WTC11 (cell line): ENCODE measurements around the gene LFNG. TPM values are rescaled to one million over a fixed set of nuclear protein-coding genes. Genes with fewer than 3 reads are reported as not detected.

ENCODE experiments used
- ATAC-seq: fragments of 200-7000 bp; cut with Tn5 transposase; 2 replicates; pipeline ENCODE4 v1.10.0; 2021; ENCODE audit warnings: mild to moderate bottlenecking, moderate library complexity
- CTCF ChIA-PET: fragments of 300-600 bp; sonication (Branson Sonifier 250); formaldehyde crosslinking; loops from one replicate; lab custom pipeline; 2021; ENCODE audit warnings: antibody characterized with exemption; lab: Charles Lee
- POLR2A ChIA-PET: fragments of 350-600 bp; sonication (Branson Sonifier 250); formaldehyde crosslinking; loops from one replicate; lab custom pipeline; 2021; ENCODE audit warnings: antibody characterized with exemption; lab: Charles Lee
- DNase-seq: peaks from one replicate; pipeline ENCODE4 v3.0.0; 2021; ENCODE audit warnings: low spot score
- H3K27ac Mint-ChIP-seq: 2 replicates; pipeline ENCODE4 v1.8.0; 2021; ENCODE audit warnings: mixed read lengths
- H3K27me3 Mint-ChIP-seq: 2 replicates; pipeline ENCODE4 v1.8.0; 2021; ENCODE audit warnings: low read depth, mild to moderate bottlenecking, moderate library complexity, mixed read lengths
- H3K36me3 Mint-ChIP-seq: 2 replicates; pipeline ENCODE4 v1.8.0; 2021; ENCODE audit warnings: mixed read lengths
- H3K4me1 Mint-ChIP-seq: 2 replicates; pipeline ENCODE4 v1.8.0; 2022; ENCODE audit warnings: mixed read lengths
- H3K4me3 Mint-ChIP-seq: 2 replicates; pipeline ENCODE4 v1.8.0; 2021; ENCODE audit warnings: mild to moderate bottlenecking, moderate library complexity, mixed read lengths
- H3K9me3 Mint-ChIP-seq: 2 replicates; pipeline ENCODE4 v1.8.0; 2021; ENCODE audit warnings: mixed read lengths
- CBFB ChIP-seq: sonication (generic); formaldehyde crosslinking; IDR thresholded peaks from 2 replicates; pipeline ENCODE4 v1.8.1; 2022; ENCODE audit warnings: mild to moderate bottlenecking, low read depth, missing genetic modification reagents
- ETV6 ChIP-seq: sonication (generic); formaldehyde crosslinking; IDR thresholded peaks from 2 replicates; pipeline ENCODE4 v1.8.1; 2022; ENCODE audit warnings: mild to moderate bottlenecking, missing genetic modification reagents
- GTF2I ChIP-seq: fragments of 250-450 bp; sonication (Bioruptor Pico); conservative IDR thresholded peaks from 2 replicates; pipeline ENCODE4 v1.4.0; 2021; ENCODE audit warnings: mild to moderate bottlenecking
- JUN ChIP-seq: sonication (generic); formaldehyde crosslinking; IDR thresholded peaks from 2 replicates; pipeline ENCODE4 v1.8.0; 2023; ENCODE audit warnings: mild to moderate bottlenecking, missing genetic modification reagents
- NFATC4 ChIP-seq: fragments of 250-450 bp; sonication (Bioruptor Pico); IDR thresholded peaks from 2 replicates; pipeline ENCODE4 v1.9.0; 2021; ENCODE audit warnings: mild to moderate bottlenecking
- OVOL2 ChIP-seq: fragments of 250-450 bp; sonication (Bioruptor Pico); IDR thresholded peaks from 2 replicates; pipeline ENCODE4 v1.9.0; 2021; ENCODE audit warnings: mild to moderate bottlenecking, borderline replicate concordance
- RORB ChIP-seq: fragments of 250-450 bp; sonication (Bioruptor Pico); IDR thresholded peaks from 2 replicates; pipeline ENCODE4 v1.9.0; 2021; ENCODE audit warnings: mild to moderate bottlenecking
- SMAD3 ChIP-seq: sonication (generic); formaldehyde crosslinking; IDR thresholded peaks from 2 replicates; pipeline ENCODE4 v1.8.0; 2022; ENCODE audit warnings: missing genetic modification reagents, mild to moderate bottlenecking, borderline replicate concordance
- SP1 ChIP-seq: sonication (generic); formaldehyde crosslinking; conservative IDR thresholded peaks from 2 replicates; pipeline ENCODE4 v1.8.1; 2022; ENCODE audit warnings: missing genetic modification reagents
- TEAD1 ChIP-seq: sonication (generic); formaldehyde crosslinking; IDR thresholded peaks from 2 replicates; pipeline ENCODE4 v1.8.0; 2022; ENCODE audit warnings: mild to moderate bottlenecking, missing genetic modification reagents
- ZNF219 ChIP-seq: sonication (generic); formaldehyde crosslinking; IDR thresholded peaks from 2 replicates; pipeline ENCODE4 v1.8.0; 2023; ENCODE audit warnings: missing genetic modification reagents, mild to moderate bottlenecking, borderline replicate concordance
- ZNF232 ChIP-seq: sonication (generic); formaldehyde crosslinking; IDR thresholded peaks from 2 replicates; pipeline ENCODE4 v1.8.0; 2022; ENCODE audit warnings: mild to moderate bottlenecking, missing genetic modification reagents
- ZNF263 ChIP-seq: sonication (generic); formaldehyde crosslinking; IDR thresholded peaks from 2 replicates; pipeline ENCODE4 v1.8.1; 2022; ENCODE audit warnings: low read depth, mild to moderate bottlenecking, moderate library complexity, missing genetic modification reagents
- ZNF416 ChIP-seq: fragments of 250-450 bp; sonication (Bioruptor Pico); IDR thresholded peaks from 2 replicates; pipeline ENCODE4 v1.9.0; 2021; ENCODE audit warnings: mild to moderate bottlenecking, inconsistent platforms
- ZNF423 ChIP-seq: fragments of 250-450 bp; sonication (Bioruptor Pico); IDR thresholded peaks from 2 replicates; pipeline ENCODE4 v2.1.2; 2022; ENCODE audit warnings: mild to moderate bottlenecking, moderate library complexity
- total RNA-seq: library from RNA; stranded (reverse); gene quantifications from 3 replicates; pipeline ENCODE4 v1.2.3, GENCODE V29; 2021
- TF ChIP-seq, protein P1 (sequence below): sonication (generic); formaldehyde crosslinking; IDR thresholded peaks from 2 replicates; pipeline ENCODE4 v1.8.1; 2023; ENCODE audit warnings: mild to moderate bottlenecking, missing genetic modification reagents, moderate library complexity
- TF ChIP-seq, protein P2 (sequence below): sonication (generic); formaldehyde crosslinking; IDR thresholded peaks from 2 replicates; pipeline ENCODE4 v1.8.0; 2022; ENCODE audit warnings: mild to moderate bottlenecking, missing genetic modification reagents
- TF ChIP-seq, protein P3 (sequence below): sonication (generic); formaldehyde crosslinking; IDR thresholded peaks from 2 replicates; pipeline ENCODE4 v1.8.1; 2022; ENCODE audit warnings: low read depth, mild to moderate bottlenecking, moderate library complexity, missing genetic modification reagents, borderline replicate concordance
- TF ChIP-seq, protein P4 (sequence below): sonication (generic); formaldehyde crosslinking; IDR thresholded peaks from 2 replicates; pipeline ENCODE4 v1.8.1; 2022; ENCODE audit warnings: mild to moderate bottlenecking, missing genetic modification reagents, moderate library complexity, borderline replicate concordance
- TF ChIP-seq, protein P5 (sequence below): sonication (generic); formaldehyde crosslinking; IDR thresholded peaks from 2 replicates; pipeline ENCODE4 v1.8.0; 2022; ENCODE audit warnings: missing genetic modification reagents
- TF ChIP-seq, protein P6 (sequence below): sonication (generic); formaldehyde crosslinking; conservative IDR thresholded peaks from 2 replicates; pipeline ENCODE4 v1.8.1; 2022; ENCODE audit warnings: mild to moderate bottlenecking, missing genetic modification reagents
- TF ChIP-seq, protein P7 (sequence below): fragments of 250-450 bp; sonication (Bioruptor Pico); IDR thresholded peaks from 2 replicates; pipeline ENCODE4 v1.8.0; 2021; ENCODE audit warnings: mild to moderate bottlenecking

LFNG gene
- total RNA-seq, 1 experiment from 2014 or later = 29.4 TPM

DNA sequence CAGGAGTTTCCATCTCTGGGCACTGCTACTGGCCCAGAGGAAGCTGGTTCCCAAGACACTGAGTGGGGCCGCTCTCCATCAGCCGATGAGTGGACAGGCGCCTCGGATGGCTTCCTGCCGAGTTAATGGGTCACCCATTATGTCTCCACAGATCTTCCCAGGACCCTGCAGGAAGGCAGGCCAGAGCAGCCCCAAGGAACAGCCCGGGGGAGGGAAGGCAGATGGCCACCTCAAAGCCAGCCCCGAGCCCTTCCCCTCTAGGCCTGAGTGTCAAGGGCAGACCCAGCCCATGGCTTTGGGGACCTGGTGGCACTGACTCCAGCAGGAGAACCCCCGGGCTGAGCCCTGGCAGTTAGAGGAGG lies 3.4 kb upstream of the LFNG start:
- POLR2A ChIA-PET = no interaction called here
- ATAC-seq = no peak
- H3K4me1 Mint-ChIP-seq = peaks cover 28% of the 10 kb centered on the region

DNA sequence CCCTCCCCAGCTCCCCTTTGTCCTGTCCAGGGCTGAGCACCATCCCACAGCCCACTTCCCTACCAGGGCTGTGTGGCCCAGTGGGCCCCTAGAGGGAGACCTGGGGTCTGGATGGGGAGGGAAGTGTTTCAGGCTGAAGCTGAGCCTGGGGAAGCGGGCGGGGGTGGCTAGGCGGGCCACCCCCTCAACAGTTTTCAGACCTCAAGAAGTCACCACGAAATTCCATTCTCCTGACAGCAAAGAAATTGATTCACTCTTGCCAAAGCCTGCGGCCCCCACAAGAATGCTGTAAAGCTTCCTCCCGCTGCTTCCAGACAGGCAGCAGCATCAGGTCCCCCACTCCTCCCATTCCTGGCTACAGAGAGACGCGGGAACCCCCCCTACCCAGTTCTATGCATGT lies 2.5 kb upstream of the LFNG start:
- no peaks in the 10 kb centered on the region for H3K36me3 Mint-ChIP-seq
- no peak overlapping the region for H3K4me3 Mint-ChIP-seq
- DNase-seq = no peak
- CTCF ChIA-PET = interaction anchor here (0.8 to 2.9 kb wide), 11 partner anchors 11 to 169 kb away, joined by 3 to 15 read pairs (median 3); no protein-coding TSS in a partner anchor
- POLR2A ChIA-PET = no interaction called here
- no peak for ATAC-seq
- peaks cover 32% of the 10 kb centered on the region for H3K4me1 Mint-ChIP-seq
- H3K9me3 Mint-ChIP-seq = no peaks in the 10 kb centered on the region
- no peak overlapping the region for H3K27ac Mint-ChIP-seq
- peaks cover 24% of the 10 kb centered on the region for H3K27me3 Mint-ChIP-seq
- no peak for TF ChIP-seq ZNF263
- TF ChIP-seq, protein P1, sequence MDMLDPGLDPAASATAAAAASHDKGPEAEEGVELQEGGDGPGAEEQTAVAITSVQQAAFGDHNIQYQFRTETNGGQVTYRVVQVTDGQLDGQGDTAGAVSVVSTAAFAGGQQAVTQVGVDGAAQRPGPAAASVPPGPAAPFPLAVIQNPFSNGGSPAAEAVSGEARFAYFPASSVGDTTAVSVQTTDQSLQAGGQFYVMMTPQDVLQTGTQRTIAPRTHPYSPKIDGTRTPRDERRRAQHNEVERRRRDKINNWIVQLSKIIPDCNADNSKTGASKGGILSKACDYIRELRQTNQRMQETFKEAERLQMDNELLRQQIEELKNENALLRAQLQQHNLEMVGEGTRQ = no peak
- no peak for TF ChIP-seq SMAD3 (CRISPR knock-in tag)
- TF ChIP-seq, protein P2, sequence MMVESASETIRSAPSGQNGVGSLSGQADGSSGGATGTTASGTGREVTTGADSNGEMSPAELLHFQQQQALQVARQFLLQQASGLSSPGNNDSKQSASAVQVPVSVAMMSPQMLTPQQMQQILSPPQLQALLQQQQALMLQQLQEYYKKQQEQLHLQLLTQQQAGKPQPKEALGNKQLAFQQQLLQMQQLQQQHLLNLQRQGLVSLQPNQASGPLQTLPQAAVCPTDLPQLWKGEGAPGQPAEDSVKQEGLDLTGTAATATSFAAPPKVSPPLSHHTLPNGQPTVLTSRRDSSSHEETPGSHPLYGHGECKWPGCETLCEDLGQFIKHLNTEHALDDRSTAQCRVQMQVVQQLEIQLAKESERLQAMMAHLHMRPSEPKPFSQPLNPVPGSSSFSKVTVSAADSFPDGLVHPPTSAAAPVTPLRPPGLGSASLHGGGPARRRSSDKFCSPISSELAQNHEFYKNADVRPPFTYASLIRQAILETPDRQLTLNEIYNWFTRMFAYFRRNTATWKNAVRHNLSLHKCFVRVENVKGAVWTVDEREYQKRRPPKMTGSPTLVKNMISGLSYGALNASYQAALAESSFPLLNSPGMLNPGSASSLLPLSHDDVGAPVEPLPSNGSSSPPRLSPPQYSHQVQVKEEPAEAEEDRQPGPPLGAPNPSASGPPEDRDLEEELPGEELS (CRISPR knock-in tag) = no peak
- TF ChIP-seq SP1 (CRISPR knock-in tag) = no peak
- TF ChIP-seq OVOL2 = no peak
- no peak for TF ChIP-seq JUN (CRISPR knock-in tag)
- TF ChIP-seq ZNF423 (CRISPR knock-in tag) = no peak
- TF ChIP-seq NFATC4 (CRISPR knock-in tag) = no peak
- no peak for TF ChIP-seq ZNF416 (CRISPR knock-in tag)
- TF ChIP-seq ETV6 (CRISPR knock-in tag) = no peak

More for the DNA sequence above, 3.4 kb upstream of the LFNG start:
- TF ChIP-seq ZNF423 (CRISPR knock-in tag) = no peak
- TF ChIP-seq, protein P3, sequence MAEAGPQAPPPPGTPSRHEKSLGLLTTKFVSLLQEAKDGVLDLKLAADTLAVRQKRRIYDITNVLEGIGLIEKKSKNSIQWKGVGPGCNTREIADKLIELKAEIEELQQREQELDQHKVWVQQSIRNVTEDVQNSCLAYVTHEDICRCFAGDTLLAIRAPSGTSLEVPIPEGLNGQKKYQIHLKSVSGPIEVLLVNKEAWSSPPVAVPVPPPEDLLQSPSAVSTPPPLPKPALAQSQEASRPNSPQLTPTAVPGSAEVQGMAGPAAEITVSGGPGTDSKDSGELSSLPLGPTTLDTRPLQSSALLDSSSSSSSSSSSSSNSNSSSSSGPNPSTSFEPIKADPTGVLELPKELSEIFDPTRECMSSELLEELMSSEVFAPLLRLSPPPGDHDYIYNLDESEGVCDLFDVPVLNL (CRISPR knock-in tag) = no peak
- TF ChIP-seq, protein P4, sequence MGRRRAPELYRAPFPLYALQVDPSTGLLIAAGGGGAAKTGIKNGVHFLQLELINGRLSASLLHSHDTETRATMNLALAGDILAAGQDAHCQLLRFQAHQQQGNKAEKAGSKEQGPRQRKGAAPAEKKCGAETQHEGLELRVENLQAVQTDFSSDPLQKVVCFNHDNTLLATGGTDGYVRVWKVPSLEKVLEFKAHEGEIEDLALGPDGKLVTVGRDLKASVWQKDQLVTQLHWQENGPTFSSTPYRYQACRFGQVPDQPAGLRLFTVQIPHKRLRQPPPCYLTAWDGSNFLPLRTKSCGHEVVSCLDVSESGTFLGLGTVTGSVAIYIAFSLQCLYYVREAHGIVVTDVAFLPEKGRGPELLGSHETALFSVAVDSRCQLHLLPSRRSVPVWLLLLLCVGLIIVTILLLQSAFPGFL = no peak
- no peak for TF ChIP-seq CBFB (CRISPR knock-in tag)
- TF ChIP-seq, protein P5, sequence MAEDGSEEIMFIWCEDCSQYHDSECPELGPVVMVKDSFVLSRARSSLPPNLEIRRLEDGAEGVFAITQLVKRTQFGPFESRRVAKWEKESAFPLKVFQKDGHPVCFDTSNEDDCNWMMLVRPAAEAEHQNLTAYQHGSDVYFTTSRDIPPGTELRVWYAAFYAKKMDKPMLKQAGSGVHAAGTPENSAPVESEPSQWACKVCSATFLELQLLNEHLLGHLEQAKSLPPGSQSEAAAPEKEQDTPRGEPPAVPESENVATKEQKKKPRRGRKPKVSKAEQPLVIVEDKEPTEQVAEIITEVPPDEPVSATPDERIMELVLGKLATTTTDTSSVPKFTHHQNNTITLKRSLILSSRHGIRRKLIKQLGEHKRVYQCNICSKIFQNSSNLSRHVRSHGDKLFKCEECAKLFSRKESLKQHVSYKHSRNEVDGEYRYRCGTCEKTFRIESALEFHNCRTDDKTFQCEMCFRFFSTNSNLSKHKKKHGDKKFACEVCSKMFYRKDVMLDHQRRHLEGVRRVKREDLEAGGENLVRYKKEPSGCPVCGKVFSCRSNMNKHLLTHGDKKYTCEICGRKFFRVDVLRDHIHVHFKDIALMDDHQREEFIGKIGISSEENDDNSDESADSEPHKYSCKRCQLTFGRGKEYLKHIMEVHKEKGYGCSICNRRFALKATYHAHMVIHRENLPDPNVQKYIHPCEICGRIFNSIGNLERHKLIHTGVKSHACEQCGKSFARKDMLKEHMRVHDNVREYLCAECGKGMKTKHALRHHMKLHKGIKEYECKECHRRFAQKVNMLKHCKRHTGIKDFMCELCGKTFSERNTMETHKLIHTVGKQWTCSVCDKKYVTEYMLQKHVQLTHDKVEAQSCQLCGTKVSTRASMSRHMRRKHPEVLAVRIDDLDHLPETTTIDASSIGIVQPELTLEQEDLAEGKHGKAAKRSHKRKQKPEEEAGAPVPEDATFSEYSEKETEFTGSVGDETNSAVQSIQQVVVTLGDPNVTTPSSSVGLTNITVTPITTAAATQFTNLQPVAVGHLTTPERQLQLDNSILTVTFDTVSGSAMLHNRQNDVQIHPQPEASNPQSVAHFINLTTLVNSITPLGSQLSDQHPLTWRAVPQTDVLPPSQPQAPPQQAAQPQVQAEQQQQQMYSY (CRISPR knock-in tag) = no peak
- TF ChIP-seq GTF2I (CRISPR knock-in tag) = no peak
- TF ChIP-seq, protein P6, sequence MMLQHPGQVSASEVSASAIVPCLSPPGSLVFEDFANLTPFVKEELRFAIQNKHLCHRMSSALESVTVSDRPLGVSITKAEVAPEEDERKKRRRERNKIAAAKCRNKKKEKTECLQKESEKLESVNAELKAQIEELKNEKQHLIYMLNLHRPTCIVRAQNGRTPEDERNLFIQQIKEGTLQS (CRISPR knock-in tag) = no peak
- TF ChIP-seq TEAD1 (CRISPR knock-in tag) = no peak
- TF ChIP-seq, protein P7, sequence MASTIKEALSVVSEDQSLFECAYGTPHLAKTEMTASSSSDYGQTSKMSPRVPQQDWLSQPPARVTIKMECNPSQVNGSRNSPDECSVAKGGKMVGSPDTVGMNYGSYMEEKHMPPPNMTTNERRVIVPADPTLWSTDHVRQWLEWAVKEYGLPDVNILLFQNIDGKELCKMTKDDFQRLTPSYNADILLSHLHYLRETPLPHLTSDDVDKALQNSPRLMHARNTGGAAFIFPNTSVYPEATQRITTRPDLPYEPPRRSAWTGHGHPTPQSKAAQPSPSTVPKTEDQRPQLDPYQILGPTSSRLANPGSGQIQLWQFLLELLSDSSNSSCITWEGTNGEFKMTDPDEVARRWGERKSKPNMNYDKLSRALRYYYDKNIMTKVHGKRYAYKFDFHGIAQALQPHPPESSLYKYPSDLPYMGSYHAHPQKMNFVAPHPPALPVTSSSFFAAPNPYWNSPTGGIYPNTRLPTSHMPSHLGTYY (CRISPR knock-in tag) = no peak
- TF ChIP-seq ZNF232 (CRISPR knock-in tag) = no peak
- TF ChIP-seq ZNF219 (CRISPR knock-in tag) = no peak
- TF ChIP-seq, protein P1 = no peak
- no peak for TF ChIP-seq RORB (CRISPR knock-in tag)
- Mint-ChIP-seq H3K27me3 (peaks cover 19% of the 10 kb centered on the region), H3K4me3 (no peak overlapping the region), H3K36me3 (no peaks in the 10 kb centered on the region), H3K27ac (no peak overlapping the region), H3K9me3 (no peaks in the 10 kb centered on the region)
- CTCF ChIA-PET = interaction anchor here (0.9 to 1.9 kb wide), 6 partner anchors 18 to 93 kb away, joined by 3 to 8 read pairs (median 4); no protein-coding TSS in a partner anchor
- no peak for DNase-seq
